GM12891 (cell line): Measurements from ENCODE around the gene QARS1.

Experiments used
- POLR2A ChIP-seq: IDR thresholded peaks from 2 replicates; pipeline ENCODE4 v1.6.1; 2011; ENCODE audit warnings: low read depth, low read length, control low read depth
- POLR2AphosphoS5 ChIP-seq: IDR thresholded peaks from 2 replicates; pipeline ENCODE4 v1.6.1; 2011; ENCODE audit warnings: low read depth, low read length, control low read depth
- TAF1 ChIP-seq: IDR thresholded peaks from 2 replicates; pipeline ENCODE4 v1.6.1; 2011; ENCODE audit warnings: low read depth, low read length, control low read depth

DNA sequence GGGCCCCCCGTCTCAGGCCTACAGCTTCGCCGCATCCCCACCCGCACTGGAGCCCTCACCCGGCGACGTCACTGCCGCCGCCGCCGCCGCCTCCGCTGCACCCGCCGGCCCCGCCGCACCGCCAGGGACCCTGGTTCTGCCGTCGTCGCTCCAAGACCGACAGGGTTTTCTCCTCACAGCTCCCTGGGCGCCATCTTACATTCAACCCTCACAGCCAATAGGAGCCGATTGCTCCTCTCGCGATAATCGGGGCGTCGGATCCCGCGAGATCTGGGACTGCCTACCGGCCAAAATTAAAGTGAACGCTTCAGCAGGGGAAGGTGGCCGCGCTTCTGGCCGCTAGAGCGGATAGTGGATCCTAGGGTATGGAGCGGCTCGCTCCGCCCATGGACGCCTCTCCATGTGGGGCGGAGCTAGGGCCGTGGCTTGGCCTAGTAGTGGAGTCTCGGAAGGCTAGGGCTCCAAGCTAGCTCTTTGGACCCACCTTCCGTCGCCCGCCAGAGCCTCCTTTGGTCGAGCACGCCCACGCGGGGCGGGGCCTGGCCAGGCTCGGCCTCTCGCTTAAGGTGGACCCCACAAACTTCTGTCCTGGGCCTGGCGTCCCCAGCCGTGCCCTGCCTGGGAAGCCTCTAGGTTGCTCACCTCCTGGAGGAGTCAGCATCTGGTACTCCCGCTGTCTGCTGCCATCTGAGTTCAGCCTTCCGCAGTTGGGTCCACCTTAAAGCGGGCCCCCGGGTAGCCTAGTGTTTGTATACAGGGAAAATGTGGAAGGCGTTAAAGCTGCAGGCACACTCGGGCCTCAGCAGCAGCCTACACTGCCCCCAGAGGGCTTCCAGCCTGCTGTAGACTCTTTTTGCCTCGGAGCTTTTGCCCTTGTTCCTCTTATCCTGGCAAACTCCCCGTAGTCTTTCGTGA, 10.4 kb downstream of the QARS1 start, which contains the start of gene QRICH1:
- TF ChIP-seq POLR2AphosphoS5 (peak; percentile 42; the same call in 1 of the 2 replicates), POLR2A (peak; percentile 75), TAF1 (peak; percentile 96)
